ENCODE results near the gene TMEM163. TPM values are rescaled to one million over a fixed set of nuclear protein-coding genes. Genes with fewer than 3 reads are reported as not detected.
A peak's percentile ranks its signal among the peaks of the same experiment; 100 is the strongest.
"Not testable (repeated sequence)": the region's sequence is repeated elsewhere in the genome, so short reads cannot be mapped to it uniquely, and the experiment has no call there.

Gene TMEM163
- polyA plus RNA-seq, 5 donors: 4.8 to 13.6 (median 8.4) TPM

GRCh38 chr2:134491022-134491421 is 227.8 kb downstream of the TMEM163 start:
- DNase-seq: no peak

DNA sequence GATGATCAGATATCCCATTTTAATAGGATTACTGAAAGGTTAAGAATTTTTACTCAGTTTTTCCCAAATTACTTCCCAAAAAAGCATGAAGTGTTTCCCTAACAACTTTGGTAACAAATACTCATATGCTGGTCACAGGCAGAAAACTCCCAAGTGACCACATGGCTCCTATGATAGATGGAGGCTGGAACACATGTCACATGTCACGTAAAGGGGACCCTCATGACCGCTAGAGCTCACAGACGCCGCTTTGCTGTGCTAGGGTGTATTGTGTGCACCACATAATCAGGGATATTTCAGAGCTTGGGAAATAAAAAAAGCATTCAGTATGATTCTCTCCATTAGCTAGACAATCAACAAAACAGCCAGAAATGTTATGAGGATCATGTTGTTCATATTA is 228.2 kb downstream of the TMEM163 start:
- DNase-seq: no peak

DNA sequence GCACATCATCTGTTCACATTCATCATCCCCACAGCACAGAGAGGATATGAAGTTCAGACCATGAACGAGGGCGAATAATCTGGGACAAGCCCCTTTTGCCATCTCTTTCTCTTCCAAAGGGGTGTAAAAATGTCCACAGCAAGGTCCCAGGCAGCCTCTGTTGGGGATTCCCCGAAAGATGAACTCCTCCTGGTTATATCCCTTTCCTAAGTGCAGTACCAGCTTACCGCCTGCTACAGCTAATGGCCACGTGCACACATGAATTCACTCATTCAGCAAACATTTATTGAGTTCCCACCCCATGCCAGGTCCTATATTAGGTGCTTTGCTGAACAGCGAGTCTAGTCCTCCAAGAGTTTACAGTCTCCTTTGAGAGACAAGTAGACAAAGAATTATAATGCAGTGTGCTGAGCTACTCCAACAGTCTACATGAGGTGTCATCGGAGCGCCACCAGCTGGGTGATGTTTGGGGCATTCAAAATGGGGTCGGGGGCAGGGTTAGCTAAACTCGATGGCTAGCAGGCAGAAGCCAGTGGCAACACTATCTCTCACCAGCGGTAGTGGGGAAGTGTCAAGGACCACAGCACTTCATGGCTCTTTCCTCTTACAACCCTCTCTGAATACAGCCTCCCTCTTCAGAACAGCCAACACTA is 228.9 kb downstream of the TMEM163 start:
- DNase-seq: no peak

DNA sequence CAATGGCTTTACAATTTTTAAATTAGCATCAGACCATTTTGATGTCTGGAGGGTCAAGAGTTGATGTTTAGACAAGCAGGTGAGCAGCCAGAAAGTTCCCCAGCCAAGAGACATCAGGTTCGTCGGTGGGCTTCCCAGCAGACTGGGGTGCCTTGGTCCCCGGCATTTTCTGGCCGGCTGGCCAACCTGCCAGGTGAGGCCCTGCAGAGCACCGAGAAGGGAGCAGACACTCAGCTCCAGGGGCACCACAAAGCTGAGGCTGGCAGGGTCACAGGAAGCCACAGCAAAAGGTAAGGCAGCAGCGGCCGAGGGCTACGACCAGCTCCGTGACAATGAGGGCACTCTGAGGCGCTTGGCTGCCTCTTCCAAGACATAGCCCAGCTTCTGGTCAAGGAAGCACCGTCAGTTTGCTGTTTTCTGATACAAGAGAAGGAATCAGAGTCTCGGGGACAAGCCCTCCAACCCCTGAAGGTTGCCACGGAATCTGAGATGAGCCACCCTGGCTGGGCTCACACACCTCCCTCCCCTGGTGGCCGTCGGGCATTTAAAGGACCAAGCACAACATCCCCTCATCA is 235.9 kb downstream of the TMEM163 start:
- DNase-seq: no peak

DNA sequence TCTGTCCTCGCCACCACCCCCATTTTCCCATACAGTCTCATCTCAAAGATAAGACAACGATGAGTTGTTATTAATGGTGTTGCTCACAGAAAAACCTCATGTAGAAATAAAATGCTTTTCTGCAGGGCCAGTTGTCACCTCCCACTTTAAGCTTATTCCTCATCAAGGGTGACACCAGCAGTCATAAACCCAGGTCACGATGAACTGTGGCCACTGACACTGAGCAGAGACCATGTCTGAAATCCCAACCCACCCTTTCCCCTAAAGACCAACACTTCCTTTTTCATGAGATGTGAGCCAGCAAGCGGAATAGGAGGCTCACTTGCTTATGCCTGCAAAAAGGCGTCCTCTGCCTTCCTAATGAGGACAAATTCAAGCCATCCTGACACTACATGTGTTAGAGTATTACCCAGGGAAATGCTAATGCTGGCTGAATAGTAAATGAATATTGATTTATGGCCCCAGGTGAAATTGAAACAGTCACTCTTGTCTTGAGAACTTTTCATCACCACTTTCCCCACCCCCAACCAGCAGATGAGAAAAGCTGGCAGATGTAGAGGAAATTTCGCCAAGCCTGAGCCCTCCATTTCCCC is 236.6 kb downstream of the TMEM163 start:
- DNase-seq: no peak

DNA sequence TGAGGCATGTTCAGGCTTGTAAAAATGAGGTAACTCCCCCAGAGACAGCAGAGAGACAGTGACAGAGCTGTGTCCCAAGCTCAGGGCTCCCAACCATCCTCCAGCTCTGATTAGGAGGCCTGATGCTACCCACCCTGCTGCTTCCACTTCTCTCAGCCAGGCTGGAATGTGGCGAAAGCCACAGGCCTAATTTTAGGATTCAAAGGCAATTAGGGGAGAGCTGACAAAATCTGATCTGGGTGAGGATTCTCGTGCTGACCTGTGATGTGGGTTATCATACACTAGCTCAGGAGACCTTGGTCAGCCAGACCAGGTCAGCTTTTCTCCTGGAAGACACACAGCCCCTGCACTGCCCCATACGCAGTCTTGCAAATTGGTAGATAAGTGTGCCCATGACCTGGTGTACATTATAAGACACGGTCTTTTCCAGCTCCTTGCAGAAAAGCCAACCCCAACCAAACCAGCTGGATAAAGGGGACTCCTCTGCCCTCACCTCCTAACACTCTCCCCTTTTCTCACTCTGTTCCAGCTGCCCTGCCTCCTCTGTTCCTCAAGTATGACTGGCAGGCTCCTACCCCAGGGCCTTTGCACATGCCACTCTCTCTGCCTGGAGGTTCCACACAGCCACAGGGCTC is 239.0 kb downstream of the TMEM163 start:
- no peak for DNase-seq

- DNase-seq: not testable (repeated sequence)
These were observed 241.8 kb downstream of the TMEM163 start for GRCh38 chr2:134476982-134477381.

- DNase-seq: no peak
These were observed 248.1 kb downstream of the TMEM163 start for GRCh38 chr2:134470561-134471168.

DNA sequence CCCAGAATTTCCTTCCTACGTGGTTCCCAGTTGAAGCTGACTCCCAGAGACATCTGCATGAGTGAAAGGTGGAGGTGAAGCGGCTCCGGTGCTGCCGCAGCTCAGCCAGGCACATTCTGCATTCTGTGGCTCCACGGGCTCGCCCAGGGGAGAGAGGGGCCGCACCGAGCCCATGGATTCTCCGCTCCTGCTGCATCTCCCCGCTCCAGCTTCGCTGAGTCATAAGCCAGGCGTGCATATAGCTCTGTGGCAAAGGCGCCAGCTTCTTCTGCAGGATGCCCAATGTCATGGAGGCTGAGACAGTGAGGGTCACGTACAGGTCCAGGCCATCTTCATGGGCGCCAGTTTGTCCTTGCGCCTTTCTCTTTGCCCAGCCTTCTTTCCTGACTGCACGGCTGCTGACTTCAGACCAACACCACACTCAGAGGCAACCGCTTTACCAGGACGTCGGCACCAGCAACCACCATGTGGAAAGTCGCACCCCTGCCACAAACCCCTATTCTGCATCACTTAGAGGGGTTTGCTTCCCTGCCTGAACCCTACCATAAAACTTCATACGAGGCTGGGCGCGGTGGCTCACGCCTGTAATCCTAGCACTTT is 249.2 kb downstream of the TMEM163 start:
- no peak for DNase-seq

GRCh38 chr2:134468776-134469175 is 250.0 kb downstream of the TMEM163 start:
- DNase-seq: no peak

GRCh38 chr2:134468164-134468563 is 250.6 kb downstream of the TMEM163 start:
- no peak for DNase-seq

DNA sequence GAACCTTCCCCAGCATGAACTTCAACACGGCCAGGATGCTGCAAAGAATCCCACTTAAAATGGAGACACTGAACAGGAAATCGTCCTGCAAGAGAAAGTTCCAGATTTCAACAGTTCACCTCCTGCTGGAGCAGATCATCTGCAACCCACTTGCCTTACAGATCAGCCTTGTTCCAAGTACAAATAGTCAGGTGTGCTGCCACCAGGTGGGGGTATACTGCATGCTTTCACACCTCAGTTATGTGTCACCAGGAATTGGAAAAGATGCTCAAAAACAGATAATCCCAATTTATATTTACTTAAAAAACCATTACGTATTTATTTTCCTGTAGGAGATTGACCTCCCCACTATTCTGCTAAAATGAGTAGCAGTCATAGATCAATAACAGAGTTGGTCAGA is 252.7 kb downstream of the TMEM163 start:
- DNase-seq: no peak

GRCh38 chr2:134465228-134466105 is 253.3 kb downstream of the TMEM163 start:
- DNase-seq: no peak

- DNase-seq: no peak
These were observed 255.1 kb downstream of the TMEM163 start for GRCh38 chr2:134463699-134464022.

DNA sequence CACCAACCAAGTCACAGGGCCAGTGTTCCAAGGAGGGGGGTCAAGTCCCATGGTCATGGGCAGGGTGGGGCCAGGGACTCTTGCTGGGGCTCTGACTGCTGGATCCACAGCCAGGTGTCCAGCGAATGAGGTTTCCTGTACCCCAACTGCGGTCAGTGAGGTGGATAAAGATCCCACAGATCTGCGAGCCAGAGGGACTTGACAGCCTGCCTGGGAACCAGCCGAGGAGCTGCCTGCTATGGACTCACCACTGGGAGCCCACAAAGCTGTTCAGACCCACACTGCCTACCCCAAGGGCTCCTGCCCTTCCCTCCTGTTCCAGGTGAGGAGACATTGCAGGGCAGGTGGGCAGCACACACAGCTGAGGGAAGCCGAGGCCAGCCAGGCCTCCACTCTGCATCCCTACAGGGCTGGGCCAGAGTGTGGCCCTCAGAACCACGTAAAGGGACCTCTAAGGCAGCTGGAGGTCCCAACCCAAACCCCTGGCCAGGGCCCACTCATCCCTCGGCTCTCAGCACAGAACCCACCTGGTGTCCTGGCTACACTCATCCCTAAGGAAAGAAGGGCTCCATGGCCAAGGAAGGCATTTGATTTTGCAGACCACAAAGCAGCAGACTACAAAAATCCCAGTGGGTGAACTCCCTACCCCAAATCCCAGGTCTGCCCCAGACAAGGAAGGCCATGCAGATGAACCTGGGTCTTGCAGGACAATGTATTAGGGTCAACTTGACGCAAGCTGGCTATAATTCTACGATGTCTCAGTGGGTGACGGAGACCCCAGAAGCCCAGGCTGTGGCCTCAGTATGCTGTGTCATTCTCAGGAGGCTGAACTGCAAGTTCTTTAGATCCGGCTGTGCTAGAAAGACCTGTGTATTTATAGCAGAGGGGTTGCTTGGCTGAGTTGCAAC is 255.8 kb downstream of the TMEM163 start:
- no peak for DNase-seq

- no peak for DNase-seq
These were observed 256.5 kb downstream of the TMEM163 start for GRCh38 chr2:134462275-134462674.

- DNase-seq: no peak
These were observed 257.3 kb downstream of the TMEM163 start for GRCh38 chr2:134461511-134461910.

DNA sequence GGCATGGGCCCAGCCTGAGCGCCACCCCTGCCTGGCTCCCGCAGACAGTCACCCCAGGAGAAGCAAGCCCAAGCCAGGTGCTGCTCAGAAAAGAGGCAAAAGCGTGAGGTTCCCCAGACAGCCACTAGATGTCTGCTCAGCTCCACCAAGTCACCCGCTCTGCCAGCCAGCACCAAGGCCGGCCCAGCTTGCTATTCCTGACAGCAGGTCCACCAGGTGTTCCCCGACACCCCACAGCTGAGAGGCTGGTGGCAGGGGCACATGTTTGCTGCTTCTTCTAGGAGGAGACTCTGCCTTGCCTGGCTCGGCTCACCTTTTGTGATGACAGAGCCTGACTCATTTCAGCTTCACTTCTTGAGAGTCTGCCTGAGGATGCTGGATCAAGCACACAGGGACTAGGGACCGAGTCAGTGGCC is 258.2 kb downstream of the TMEM163 start:
- DNase-seq: peak; percentile 21 to 38

DNA sequence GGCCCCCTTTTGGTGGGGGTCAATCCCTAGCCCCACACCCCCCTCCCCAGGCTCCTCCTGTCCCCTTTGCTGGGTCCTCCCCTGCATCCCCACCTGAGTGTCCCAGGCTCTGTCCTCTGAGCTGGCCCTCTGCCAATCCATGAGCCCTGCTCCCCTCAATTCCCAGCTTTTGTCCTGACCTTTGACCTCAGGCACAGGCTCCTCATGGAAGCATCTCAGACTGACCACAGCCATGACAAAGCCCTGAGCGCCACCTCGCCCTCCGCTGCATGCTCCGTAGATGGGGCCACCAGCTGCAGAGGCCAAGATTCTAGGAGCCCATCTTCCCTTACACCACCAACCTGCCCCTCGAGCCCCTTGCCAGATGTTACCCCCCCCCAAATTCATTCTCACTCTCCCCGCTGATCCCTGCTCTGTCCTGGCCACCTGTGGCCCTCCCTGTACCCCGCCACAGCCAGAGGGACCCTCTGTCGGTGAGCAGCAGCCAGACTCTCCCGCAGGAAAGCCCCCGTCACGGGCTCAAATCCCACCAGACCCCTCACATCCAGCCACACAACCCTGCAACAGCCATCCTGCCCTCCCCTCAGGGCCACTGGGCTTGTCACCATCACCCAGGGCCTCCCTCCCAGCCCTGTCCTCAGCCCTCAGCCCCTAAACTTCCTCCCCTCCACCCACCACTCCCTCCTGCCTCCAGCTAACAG is 258.9 kb downstream of the TMEM163 start:
- DNase-seq: no peak

GRCh38 chr2:134458950-134459349 is 259.9 kb downstream of the TMEM163 start:
- no peak for DNase-seq
